ENCODE results near the gene PPP4R1. TPM values are rescaled to one million over a fixed set of nuclear protein-coding genes. Genes with fewer than 3 reads are reported as not detected.

Gene PPP4R1
- total and polyA plus RNA-seq, 7 donors = 10.3 to 36.1 (median 27.8) TPM

DNA sequence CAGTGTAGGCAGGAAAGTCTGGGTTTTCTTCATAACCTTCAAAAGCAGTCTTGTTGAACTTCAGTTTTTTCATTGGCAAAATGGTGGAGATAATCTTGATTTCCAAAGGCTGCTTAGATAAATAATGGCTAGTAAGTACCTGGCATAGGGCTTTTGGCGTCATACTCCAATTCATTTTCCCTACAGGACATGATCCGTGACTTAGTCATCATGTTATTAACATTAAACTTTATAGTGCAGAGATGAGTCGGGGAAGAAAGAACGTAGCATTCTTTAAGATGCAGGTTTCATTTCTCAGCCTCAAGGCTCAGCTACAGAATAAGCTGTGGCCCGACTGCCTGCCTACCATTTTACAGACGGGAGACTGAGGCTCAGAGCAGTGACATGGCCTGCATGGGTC is 75.1 kb downstream of the PPP4R1 start:
- no peak for TF ChIP-seq CTCF (IDR thresholded peaks at IDR 0.05)
- H3K36me3 ChIP-seq (ENCODE audit: insufficient read depth in 1 of 2, low read depth in 1 of 2) = peaks cover 3 to 51% of the 10 kb centered on the region in 2 donors
- 93 to 98% (median 96%) methylated on average over 6 of the region's 6 CpGs for WGBS, 3 donors
- DNase-seq (no peak), ATAC-seq (no peak)
- no peaks in the 10 kb centered on the region for H3K4me1 ChIP-seq
- H3K27me3 ChIP-seq (ENCODE audit: insufficient read depth in 3 of 3, low read length in 2 of 3) = no peaks in the 10 kb centered on the region
- intact Hi-C loops (cut with DNase I) = no loop called here
- no peak overlapping the region for H3K27ac ChIP-seq
- H3K4me3 ChIP-seq = no peak overlapping the region
- H3K9me3 ChIP-seq = no peaks in the 10 kb centered on the region

DNA sequence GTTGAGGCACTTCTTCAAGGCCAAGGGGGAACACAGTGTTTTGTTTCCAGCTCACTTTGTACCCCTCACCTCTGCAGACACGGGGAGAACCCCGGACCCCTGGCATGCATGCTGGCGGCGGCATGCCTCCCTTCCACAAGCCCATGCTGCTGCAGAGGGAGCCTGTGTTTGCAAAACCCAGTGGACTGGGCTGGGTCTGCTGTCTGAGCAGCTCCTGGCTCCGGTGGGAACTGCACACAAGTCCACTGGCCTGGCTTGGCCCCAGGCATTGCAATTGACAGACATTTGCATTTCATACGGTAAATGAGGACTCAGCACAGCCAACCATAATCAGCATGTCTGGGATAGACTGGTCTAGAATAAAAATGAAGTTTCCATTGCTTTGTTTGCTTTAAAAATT is 76.7 kb downstream of the PPP4R1 start:
- Histone ChIP-seq H3K36me3 (ENCODE audit: insufficient read depth in 1 of 2, low read depth in 1 of 2) (peaks cover 3 to 67% of the 10 kb centered on the region in 2 donors), H3K27ac (no peak overlapping the region), H3K4me1 (no peaks in the 10 kb centered on the region), H3K27me3 (ENCODE audit: insufficient read depth in 3 of 3, low read length in 2 of 3) (no peaks in the 10 kb centered on the region), H3K4me3 (no peak overlapping the region), H3K9me3 (no peaks in the 10 kb centered on the region)
- DNase-seq (no peak), ATAC-seq (no peak)
- 76 to 85% (median 80%) methylated on average over 6 of the region's 6 CpGs for WGBS, 3 donors
- TF ChIP-seq CTCF (IDR thresholded peaks at IDR 0.05) = no peak
- intact Hi-C loops (cut with DNase I) = no loop called here

- 93% methylated on average over 16 to 19 of the region's 24 CpGs for WGBS, 3 donors
- Histone ChIP-seq H3K36me3 (ENCODE audit: insufficient read depth in 1 of 2, low read depth in 1 of 2) (peaks cover 3 to 78% of the 10 kb centered on the region in 2 donors), H3K4me3 (no peak overlapping the region), H3K27me3 (ENCODE audit: insufficient read depth in 3 of 3, low read length in 2 of 3) (no peaks in the 10 kb centered on the region), H3K4me1 (no peaks in the 10 kb centered on the region), H3K27ac (no peak overlapping the region), H3K9me3 (no peaks in the 10 kb centered on the region)
- TF ChIP-seq CTCF (IDR thresholded peaks at IDR 0.05) = no peak
- ATAC-seq (no peak), DNase-seq (no peak)
- intact Hi-C loops (cut with DNase I) = no loop called here
Measured at GRCh38 chr18:9536354-9537152, 77.8 kb downstream of the PPP4R1 start.

GRCh38 chr18:9535430-9535991 is 78.8 kb downstream of the PPP4R1 start:
- H3K27me3 ChIP-seq (ENCODE audit: insufficient read depth in 3 of 3, low read length in 2 of 3) = no peaks in the 10 kb centered on the region
- no peak for ATAC-seq
- intact Hi-C loops (cut with DNase I) = no loop called here
- no peaks in the 10 kb centered on the region for H3K4me1 ChIP-seq
- no peak overlapping the region for H3K4me3 ChIP-seq
- H3K9me3 ChIP-seq = no peaks in the 10 kb centered on the region
- 88 to 91% (median 88%) methylated on average over 27 of the region's 27 CpGs for WGBS, 3 donors
- peak in 1 of 2 donors; percentile 24 for DNase-seq
- peaks cover 3 to 88% of the 10 kb centered on the region in 2 donors for H3K36me3 ChIP-seq (ENCODE audit: insufficient read depth in 1 of 2, low read depth in 1 of 2)
- no peak overlapping the region for H3K27ac ChIP-seq
- TF ChIP-seq CTCF (IDR thresholded peaks at IDR 0.05) = no peak

Measured in psoas muscle (tissue), 8 donors.